ENCODE data around the gene POLR2F. TPM values are rescaled to one million over a fixed set of nuclear protein-coding genes. Genes with fewer than 3 reads are reported as not detected.

Gene POLR2F
- polyA plus RNA-seq, 1 of the 3 experiments (the other 2 are of a cell fraction), result 255 TPM

GRCh38 chr22:37985050-37985585 lies 31.6 kb downstream of the POLR2F start (continued):
- no peak for TF ChIP-seq CHD2 (IDR thresholded peaks at IDR 0.05; ENCODE audit: low read length, partially characterized antibody)
- TF ChIP-seq MXI1 (IDR thresholded peaks at IDR 0.05; ENCODE audit: low read depth, low read length), result no peak
- no peak for TF ChIP-seq CTCF (IDR thresholded peaks at IDR 0.05)
- no peak for TF ChIP-seq FOSL2 (IDR thresholded peaks at IDR 0.05; ENCODE audit: borderline replicate concordance, low read depth)
- TF ChIP-seq RCOR1 (IDR thresholded peaks at IDR 0.05; ENCODE audit: low read length), result no peak
- TF ChIP-seq RXRA (IDR thresholded peaks at IDR 0.05; ENCODE audit: borderline replicate concordance, low read depth), result no peak
- no peak for TF ChIP-seq TAF1 (IDR thresholded peaks at IDR 0.05; ENCODE audit: borderline replicate concordance, low read depth, low read length)

GRCh38 chr22:37985751-37986281 lies 32.3 kb downstream of the POLR2F start:
- no peaks in the 10 kb centered on the region; a peak in 1 of 4 replicates for H3K4me1 ChIP-seq (ENCODE audit: control insufficient read depth in 1 of 2, insufficient read depth in 2 of 2, low read depth in 1 of 2, low read length in 1 of 2)
- no peak for DNase-seq
- ChIA-PET POLR2A (no interaction called here), CTCF (no interaction called here)
- H3K9me3 ChIP-seq, result no peaks in the 10 kb centered on the region
- no peaks in the 10 kb centered on the region for H3K36me3 ChIP-seq (replicated peaks in 1 of 2; ENCODE audit: control insufficient read depth in 1 of 2, insufficient read depth in 2 of 2, low read length in 1 of 2)
- no peak overlapping the region for H3K4me3 ChIP-seq (ENCODE audit: low read depth in 2 of 2, low read length in 1 of 2)
- TF ChIP-seq RXRA (IDR thresholded peaks at IDR 0.05; ENCODE audit: borderline replicate concordance, low read depth) (no peak), CHD2 (IDR thresholded peaks at IDR 0.05; ENCODE audit: low read length, partially characterized antibody) (no peak), REST (IDR thresholded peaks at IDR 0.05; ENCODE audit: low read depth, low read length) (no peak), TAF1 (IDR thresholded peaks at IDR 0.05; ENCODE audit: borderline replicate concordance, low read depth, low read length) (no peak), USF2 (IDR thresholded peaks at IDR 0.05; ENCODE audit: borderline replicate concordance, low read depth, low read length) (no peak), MEF2A (IDR thresholded peaks at IDR 0.05; ENCODE audit: borderline replicate concordance, low read depth) (no peak), IRF3 (IDR thresholded peaks at IDR 0.05; ENCODE audit: low read depth, low read length) (no peak), MXI1 (IDR thresholded peaks at IDR 0.05; ENCODE audit: low read depth, low read length) (no peak), EZH2phosphoT487 (IDR thresholded peaks at IDR 0.05; ENCODE audit: borderline replicate concordance, low read depth) (no peak), RCOR1 (IDR thresholded peaks at IDR 0.05; ENCODE audit: low read length) (no peak), EP300 (IDR thresholded peaks at IDR 0.05; ENCODE audit: borderline replicate concordance in 1 of 2, low read depth in 1 of 2, low read length in 1 of 2) (no peak), TCF12 (IDR thresholded peaks at IDR 0.05) (no peak), RAD21 (IDR thresholded peaks at IDR 0.05; ENCODE audit: low read length) (no peak), TEAD4 (IDR thresholded peaks at IDR 0.05; ENCODE audit: borderline replicate concordance, insufficient read depth) (no peak), ZBTB33 (IDR thresholded peaks at IDR 0.05; ENCODE audit: borderline replicate concordance, low read depth) (no peak), GABPA (IDR thresholded peaks at IDR 0.05; ENCODE audit: low read depth) (no peak)
- no peak overlapping the region for H3K4me2 ChIP-seq
- H3K27ac ChIP-seq (ENCODE audit: low read depth in 2 of 2, low read length in 1 of 2), result no peak overlapping the region
- no peaks in the 10 kb centered on the region for H3F3A ChIP-seq (replicated peaks; ENCODE audit: insufficient read depth)
- no peaks in the 10 kb centered on the region for H3K27me3 ChIP-seq (ENCODE audit: insufficient read depth)
- no peak overlapping the region for H2AFZ ChIP-seq (ENCODE audit: low read depth)
- no peaks in the 10 kb centered on the region for H3K9me2 ChIP-seq
- no peak overlapping the region for H3K9ac ChIP-seq
- H4K20me1 ChIP-seq (ENCODE audit: insufficient read depth), result no peaks in the 10 kb centered on the region
- no peaks in the 10 kb centered on the region for H3K79me2 ChIP-seq (ENCODE audit: insufficient read depth)
- WGBS (ENCODE audit: low lambda C conversion rate), result 89% methylated on average over 14 of the region's 27 CpGs
